DND-41 (cell line): ENCODE results near the gene MRTFA.
"Not testable (repeated sequence)": the region's sequence is repeated elsewhere in the genome, so short reads cannot be mapped to it uniquely, and the experiment has no call there.

Experiments used
- ATAC-seq: fragments of 200-7000 bp; cut with Tn5 transposase; 3 replicates; pipeline ENCODE4 v1.9.1; 2021; ENCODE audit warnings: low read depth; ENCODE audit not compliant: insufficient read depth
- DNase-seq: peaks from one replicate; pipeline ENCODE4 v3.0.0-alpha.2; 2020
- H2AFZ ChIP-seq: 2 replicates; pipeline ENCODE4 v1.6.0; 2012; ENCODE audit warnings: low read depth, low read length
- H3K27ac ChIP-seq: 2 replicates; pipeline ENCODE4 v1.5.1; 2012; ENCODE audit warnings: low read length, inconsistent platforms
- H3K27me3 ChIP-seq: fragments of 200-600 bp; sonication (generic); 2 replicates; pipeline ENCODE4 v1.6.0; 2012; ENCODE audit warnings: low read length, mild to moderate bottlenecking, inconsistent platforms; ENCODE audit not compliant: insufficient read depth, poor library complexity
- H3K36me3 ChIP-seq: 2 replicates; pipeline ENCODE4 v1.5.1; 2012; ENCODE audit warnings: low read length, inconsistent platforms; ENCODE audit not compliant: insufficient read depth
- H3K4me1 ChIP-seq: 2 replicates; pipeline ENCODE4 v1.5.1; 2012; ENCODE audit warnings: mild to moderate bottlenecking, low read length; ENCODE audit not compliant: insufficient read depth
- H3K4me2 ChIP-seq: 2 replicates; pipeline ENCODE4 v1.6.0; 2012; ENCODE audit warnings: mild to moderate bottlenecking, moderate library complexity, low read length, inconsistent platforms; ENCODE audit not compliant: insufficient read depth
- H3K4me3 ChIP-seq, 2 experiments: fragments of 200-600 bp in 1 of 2; shearing (Covaris generic) in 1 of 2; 2 replicates each; pipeline ENCODE4 v1.5.1; 2012 to 2016; ENCODE audit warnings: inconsistent platforms in 2 of 2, low read length in 2 of 2, mild to moderate bottlenecking in 2 of 2, low read depth in 1 of 2, moderate library complexity in 1 of 2
- H3K79me2 ChIP-seq: 2 replicates; pipeline ENCODE4 v1.6.0; 2012; ENCODE audit warnings: low read length, inconsistent platforms; ENCODE audit not compliant: insufficient read depth
- H3K9ac ChIP-seq: 2 replicates; pipeline ENCODE4 v1.6.0; 2012; ENCODE audit warnings: low read depth, mild to moderate bottlenecking, inconsistent platforms, low read length, moderate library complexity
- H3K9me3 ChIP-seq: 2 replicates; pipeline ENCODE4 v1.5.1; 2012; ENCODE audit warnings: low read length, moderate library complexity, mild to moderate bottlenecking, inconsistent platforms; ENCODE audit not compliant: insufficient read depth, severe bottlenecking
- H4K20me1 ChIP-seq: 2 replicates; pipeline ENCODE4 v1.6.0; 2012; ENCODE audit warnings: low read length; ENCODE audit not compliant: insufficient read depth
- CTCF ChIP-seq: IDR thresholded peaks from 2 replicates; pipeline ENCODE4 v1.5.1; 2012; ENCODE audit warnings: borderline replicate concordance, low read length, moderate library complexity, mild to moderate bottlenecking; ENCODE audit not compliant: poor library complexity, severe bottlenecking; ENCODE audit errors: extremely low read depth
- EZH2 ChIP-seq: IDR thresholded peaks from 3 replicates; pipeline ENCODE4 v1.6.1; 2012; ENCODE audit warnings: borderline replicate concordance, low read depth, mild to moderate bottlenecking, moderate library complexity, low read length, inconsistent platforms; ENCODE audit not compliant: severe bottlenecking

Gene MRTFA

GRCh38 chr22:40504285-40505249 lies 132.0 kb downstream of the MRTFA start:
- H3K9me3 ChIP-seq: peaks cover 8% of the 10 kb centered on the region
- H3K9ac ChIP-seq: no peak overlapping the region
- no peaks in the 10 kb centered on the region for H3K4me1 ChIP-seq
- no peak overlapping the region for H3K4me3 ChIP-seq
- H2AFZ ChIP-seq: no peak overlapping the region
- peaks cover 3% of the 10 kb centered on the region; the same call in 1 of the 2 replicates for H3K79me2 ChIP-seq
- H3K36me3 ChIP-seq: peaks cover 10% of the 10 kb centered on the region
- no peak overlapping the region for H3K27ac ChIP-seq
- H3K4me2 ChIP-seq: no peak overlapping the region
- no peak for DNase-seq
- H4K20me1 ChIP-seq: no peaks in the 10 kb centered on the region
- no peak for ATAC-seq
- no peaks in the 10 kb centered on the region for H3K27me3 ChIP-seq
- no peak for TF ChIP-seq EZH2
- TF ChIP-seq CTCF: no peak

GRCh38 chr22:40502919-40503318 lies 133.6 kb downstream of the MRTFA start:
- Histone ChIP-seq H3K27me3 (no peaks in the 10 kb centered on the region), H3K4me2 (no peak overlapping the region), H3K9ac (no peak overlapping the region), H3K79me2 (peaks cover 3% of the 10 kb centered on the region; the same call in 1 of the 2 replicates), H3K4me3 (no peak overlapping the region), H3K36me3 (peaks cover 10% of the 10 kb centered on the region), H3K4me1 (no peaks in the 10 kb centered on the region), H2AFZ (no peak overlapping the region), H4K20me1 (no peaks in the 10 kb centered on the region), H3K9me3 (peaks cover 8% of the 10 kb centered on the region), H3K27ac (no peak overlapping the region)
- TF ChIP-seq EZH2 (no peak), CTCF (no peak)
- DNase-seq (no peak), ATAC-seq (no peak)

GRCh38 chr22:40500465-40500786 lies 136.1 kb downstream of the MRTFA start:
- H3K4me1 ChIP-seq, H3K4me3 ChIP-seq, H4K20me1 ChIP-seq, H3K27ac ChIP-seq, H3K9ac ChIP-seq, H3K27me3 ChIP-seq, ATAC-seq, DNase-seq, H3K9me3 ChIP-seq, H3K79me2 ChIP-seq, H2AFZ ChIP-seq, H3K4me2 ChIP-seq: not testable (repeated sequence)
- H3K36me3 ChIP-seq: peaks cover 10% of the 10 kb centered on the region

- Histone ChIP-seq H3K4me1 (no peaks in the 10 kb centered on the region), H4K20me1 (no peaks in the 10 kb centered on the region), H3K36me3 (peaks cover 10% of the 10 kb centered on the region), H3K27ac (no peak overlapping the region), H2AFZ (no peak overlapping the region), H3K4me2 (no peak overlapping the region), H3K4me3 (no peak overlapping the region), H3K27me3 (no peaks in the 10 kb centered on the region), H3K9me3 (peaks cover 8% of the 10 kb centered on the region), H3K79me2 (peaks cover 8% of the 10 kb centered on the region), H3K9ac (no peak overlapping the region)
- no peak for DNase-seq
- no peak for ATAC-seq
- TF ChIP-seq CTCF (no peak), EZH2 (no peak)
These were observed 137.3 kb downstream of the MRTFA start for GRCh38 chr22:40499209-40499623.
